Measurements from ENCODE around the gene TPH1.

Gene TPH1

DNA sequence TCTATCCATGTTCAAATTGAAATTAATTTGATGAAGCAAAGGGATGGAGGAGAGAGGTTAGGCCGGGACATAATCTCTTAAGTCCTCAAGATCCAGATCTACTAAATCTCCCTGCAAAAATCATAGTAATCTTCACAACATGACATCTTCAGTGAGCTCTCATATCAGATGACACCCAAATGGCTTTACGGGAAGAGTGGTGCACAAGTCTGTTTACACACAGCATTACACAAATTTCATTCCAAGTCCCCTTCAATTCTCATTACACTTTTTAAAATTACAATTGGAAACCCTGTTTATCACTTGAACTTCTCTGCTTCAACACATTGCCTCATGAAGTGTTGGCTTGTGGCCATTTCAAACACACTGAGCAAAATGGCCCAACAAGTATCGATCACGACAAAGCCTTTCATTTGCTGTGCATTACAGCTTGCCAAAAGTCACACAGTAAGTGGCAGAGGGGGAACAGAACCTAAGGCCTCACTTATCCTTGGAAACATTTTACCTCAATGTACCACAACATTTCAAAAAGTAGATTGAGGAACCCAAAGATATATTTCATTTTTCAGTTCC is 17.9 kb upstream of the TPH1 start:
- peak; percentile 29 for DNase-seq (ENCODE audit: insufficient read length, low spot score)
- TF ChIP-seq, protein P1, sequence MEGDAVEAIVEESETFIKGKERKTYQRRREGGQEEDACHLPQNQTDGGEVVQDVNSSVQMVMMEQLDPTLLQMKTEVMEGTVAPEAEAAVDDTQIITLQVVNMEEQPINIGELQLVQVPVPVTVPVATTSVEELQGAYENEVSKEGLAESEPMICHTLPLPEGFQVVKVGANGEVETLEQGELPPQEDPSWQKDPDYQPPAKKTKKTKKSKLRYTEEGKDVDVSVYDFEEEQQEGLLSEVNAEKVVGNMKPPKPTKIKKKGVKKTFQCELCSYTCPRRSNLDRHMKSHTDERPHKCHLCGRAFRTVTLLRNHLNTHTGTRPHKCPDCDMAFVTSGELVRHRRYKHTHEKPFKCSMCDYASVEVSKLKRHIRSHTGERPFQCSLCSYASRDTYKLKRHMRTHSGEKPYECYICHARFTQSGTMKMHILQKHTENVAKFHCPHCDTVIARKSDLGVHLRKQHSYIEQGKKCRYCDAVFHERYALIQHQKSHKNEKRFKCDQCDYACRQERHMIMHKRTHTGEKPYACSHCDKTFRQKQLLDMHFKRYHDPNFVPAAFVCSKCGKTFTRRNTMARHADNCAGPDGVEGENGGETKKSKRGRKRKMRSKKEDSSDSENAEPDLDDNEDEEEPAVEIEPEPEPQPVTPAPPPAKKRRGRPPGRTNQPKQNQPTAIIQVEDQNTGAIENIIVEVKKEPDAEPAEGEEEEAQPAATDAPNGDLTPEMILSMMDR (IDR thresholded peaks at IDR 0.05; ENCODE audit: insufficient read depth, missing control alignments), result no peak
- FAIRE-seq, result peak; percentile 99

DNA sequence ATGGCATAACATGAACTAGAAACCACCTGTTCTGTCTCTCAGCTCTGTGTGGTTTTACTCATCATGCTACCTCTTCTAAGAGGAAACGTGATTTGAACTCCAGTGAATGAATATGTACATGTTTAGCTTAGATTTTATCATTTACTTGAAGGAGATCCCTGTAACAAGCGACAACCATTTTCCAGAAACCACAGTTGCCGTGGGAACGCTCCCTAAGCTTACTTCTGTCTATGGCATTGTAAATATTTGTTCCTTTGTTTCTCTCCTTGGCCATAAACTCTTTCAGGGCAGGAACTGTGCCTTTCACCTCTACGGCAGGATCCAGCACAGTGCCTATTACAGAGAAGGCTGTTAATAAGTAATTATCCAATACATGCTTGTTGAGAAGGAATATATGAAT is 17.1 kb upstream of the TPH1 start:
- FAIRE-seq, result peak; percentile 44
- DNase-seq (ENCODE audit: insufficient read length, low spot score), result no peak
- TF ChIP-seq, protein P1 (IDR thresholded peaks at IDR 0.05; ENCODE audit: insufficient read depth, missing control alignments), result no peak

- TF ChIP-seq, protein P1 (IDR thresholded peaks at IDR 0.05; ENCODE audit: insufficient read depth, missing control alignments), result no peak
- no peak for FAIRE-seq
- DNase-seq (ENCODE audit: insufficient read length, low spot score), result no peak
Observed at GRCh38 chr11:18061351-18061750, 15.3 kb upstream of the TPH1 start.

- no peak for FAIRE-seq
Observed at GRCh38 chr11:18056561-18057181, 10.6 kb upstream of the TPH1 start.

GRCh38 chr11:18054511-18055103 is 8.5 kb upstream of the TPH1 start:
- TF ChIP-seq, protein P1 (IDR thresholded peaks at IDR 0.05; ENCODE audit: insufficient read depth, missing control alignments), result no peak
- no peak for FAIRE-seq
- no peak for DNase-seq (ENCODE audit: insufficient read length, low spot score)

More at GRCh38 chr11:18056561-18057181, 10.6 kb upstream of the TPH1 start:
- TF ChIP-seq, protein P1 (IDR thresholded peaks at IDR 0.05; ENCODE audit: insufficient read depth, missing control alignments), result no peak
- no peak for DNase-seq (ENCODE audit: insufficient read length, low spot score)

DNA sequence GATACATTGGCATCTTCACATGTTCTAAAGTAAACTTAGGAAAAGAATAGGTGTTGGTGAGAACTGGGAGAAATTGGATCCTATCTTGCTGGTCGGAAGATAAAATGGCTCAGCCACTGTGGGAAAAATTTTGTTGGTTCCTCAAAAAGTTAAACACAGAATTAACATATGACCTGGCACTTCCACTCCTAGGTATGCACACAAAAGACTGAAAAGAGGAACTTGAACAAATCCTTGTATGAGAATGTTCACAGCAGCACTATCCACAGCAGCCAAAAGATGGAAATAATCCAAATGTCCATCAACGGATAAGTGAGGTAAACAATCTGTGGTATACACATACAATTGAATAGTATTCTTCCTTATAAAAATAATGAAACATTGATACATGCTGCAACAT is 4.8 kb upstream of the TPH1 start:
- TF ChIP-seq, protein P1 (IDR thresholded peaks at IDR 0.05; ENCODE audit: insufficient read depth, missing control alignments), result no peak
- DNase-seq (ENCODE audit: insufficient read length, low spot score) (no peak), FAIRE-seq (no peak)

GRCh38 chr11:18036456-18036855 is 9.6 kb downstream of the TPH1 start:
- TF ChIP-seq, protein P1 (IDR thresholded peaks at IDR 0.05; ENCODE audit: insufficient read depth, missing control alignments), result no peak
- FAIRE-seq, result peak; percentile 92
- no peak for DNase-seq (ENCODE audit: insufficient read length, low spot score)
